Endothelial cell of umbilical vein (primary cell): ENCODE measurements around the gene PRR16. TPM values are rescaled to one million over a fixed set of nuclear protein-coding genes. Genes with fewer than 3 reads are reported as not detected.

Source experiments
- BruUV-seq: library from RNA; stranded (reverse); fragments of 400-500 nt; replicated peaks from 2 replicates; lab custom pipeline; 2021; lab: Mats Ljungman, UMichigan
- CTCF ChIA-PET: fragments of 300-600, 350-600 bp; sonication (Branson Sonifier 250); formaldehyde crosslinking; loops from one replicate; lab custom pipeline; 2021; ENCODE audit warnings: antibody characterized with exemption, inconsistent platforms; lab: Charles Lee
- POLR2A ChIA-PET: fragments of 300-600, 350-600 bp; sonication (Branson Sonifier 250); formaldehyde crosslinking; loops from one replicate; lab custom pipeline; 2021; ENCODE audit warnings: antibody characterized with exemption, inconsistent platforms; lab: Charles Lee
- DNase-seq: peaks from one replicate; pipeline ENCODE4 v3.0.0-alpha.2; 2011; ENCODE audit warnings: low read depth, low spot score
- FAIRE-seq: peaks from 2 replicates; lab custom pipeline; 2011; peaks lifted over from hg19 to GRCh38; lab: Jason Lieb, UNC
- H2AFZ ChIP-seq: 2 replicates; pipeline ENCODE4 v1.6.0; 2012; ENCODE audit warnings: low read depth, low read length, control low read depth, inconsistent platforms
- H3K27ac ChIP-seq: 2 replicates; pipeline ENCODE4 v1.5.1; 2011; ENCODE audit warnings: low read depth, mild to moderate bottlenecking, control low read depth, low read length, moderate library complexity; ENCODE audit not compliant: insufficient read depth
- H3K27me3 ChIP-seq, 2 experiments: 2 replicates each; pipeline versions ENCODE4 v1.6.0 to v1.6.1; 2011; ENCODE audit warnings: low read length in 2 of 2, mixed read lengths in 1 of 2; ENCODE audit not compliant: control insufficient read depth in 2 of 2, insufficient read depth in 2 of 2
- H3K36me3 ChIP-seq, 2 experiments: 2 replicates in 1 of 2; 3 replicates in 1 of 2; pipeline ENCODE4 v1.5.1; 2011; ENCODE audit warnings: low read length in 2 of 2, mild to moderate bottlenecking in 1 of 2, moderate library complexity in 1 of 2; ENCODE audit not compliant: control insufficient read depth in 2 of 2, insufficient read depth in 2 of 2; ENCODE audit errors: extremely low read depth in 1 of 2
- H3K4me1 ChIP-seq: 3 replicates; pipeline ENCODE4 v1.5.1; 2011; ENCODE audit warnings: mild to moderate bottlenecking, low read length; ENCODE audit not compliant: control insufficient read depth, insufficient read depth; ENCODE audit errors: extremely low read depth
- H3K4me2 ChIP-seq: 2 replicates; pipeline ENCODE4 v1.6.1; 2011; ENCODE audit warnings: low read length, control low read depth, mixed read lengths; ENCODE audit not compliant: insufficient read depth
- H3K4me3 ChIP-seq, 3 experiments: fragments of 200-600 bp in 1 of 3; sonication (generic), shearing (Covaris generic) in 1 of 3; replicated peaks in 1 of 3; 2 replicates each; pipeline ENCODE4 v1.5.1; 2011 to 2016; ENCODE audit warnings: control low read depth in 3 of 3, low read length in 3 of 3, mild to moderate bottlenecking in 2 of 3, inconsistent platforms in 1 of 3, low read depth in 1 of 3, moderate library complexity in 1 of 3; ENCODE audit not compliant: insufficient read depth in 1 of 3
- H3K79me2 ChIP-seq: 2 replicates; pipeline ENCODE4 v1.6.0; 2012; ENCODE audit warnings: low read length, inconsistent platforms; ENCODE audit not compliant: control insufficient read depth, insufficient read depth
- H3K9ac ChIP-seq: replicated peaks from 2 replicates; pipeline ENCODE3; 2011; ENCODE audit warnings: low read length, control low read depth; ENCODE audit not compliant: insufficient read depth; ENCODE audit errors: extremely low read depth
- H3K9me1 ChIP-seq: replicated peaks from 3 replicates; pipeline ENCODE4 v1.6.0; 2011; ENCODE audit warnings: mild to moderate bottlenecking, low read length; ENCODE audit not compliant: control insufficient read depth, insufficient read depth; ENCODE audit errors: extremely low read depth
- H3K9me3 ChIP-seq: replicated peaks from 2 replicates; pipeline ENCODE4 v1.5.1; 2012; ENCODE audit warnings: low read length, inconsistent platforms; ENCODE audit not compliant: control insufficient read depth, insufficient read depth
- H4K20me1 ChIP-seq: replicated peaks from 2 replicates; pipeline ENCODE3; 2011; ENCODE audit warnings: mild to moderate bottlenecking, low read length; ENCODE audit not compliant: control insufficient read depth, insufficient read depth; ENCODE audit errors: extremely low read depth
- CTCF ChIP-seq, 2 donors: IDR thresholded peaks; 1 replicate in 1 of 2; 2 replicates in 1 of 2; pipeline ENCODE4 v1.5.1; 2011; ENCODE audit warnings: low read length in 2 of 2, mild to moderate bottlenecking in 2 of 2, moderate library complexity in 2 of 2, control low read depth in 1 of 2, inconsistent platforms in 1 of 2, low read depth in 1 of 2; ENCODE audit not compliant: insufficient read depth in 1 of 2; ENCODE audit errors: extremely low read depth in 1 of 2
- EZH2 ChIP-seq: IDR thresholded peaks from 2 replicates; pipeline ENCODE4 v1.6.1; 2012; ENCODE audit warnings: borderline replicate concordance, low read depth, mild to moderate bottlenecking, moderate library complexity, low read length, inconsistent platforms; ENCODE audit not compliant: severe bottlenecking
- FOS ChIP-seq: IDR thresholded peaks from 2 replicates; pipeline ENCODE4 v1.6.1; 2011; ENCODE audit warnings: mild to moderate bottlenecking, low read length, moderate library complexity, borderline replicate concordance; ENCODE audit not compliant: insufficient read depth
- GATA2 ChIP-seq: IDR thresholded peaks from 2 replicates; pipeline ENCODE4 v1.7.0; 2011; ENCODE audit warnings: low read depth, mild to moderate bottlenecking, moderate library complexity, mixed read lengths, low read length; ENCODE audit not compliant: insufficient read length, insufficient read depth
- JUN ChIP-seq: IDR thresholded peaks from 2 replicates; pipeline ENCODE4 v1.6.1; 2011; ENCODE audit warnings: borderline replicate concordance, low read depth; ENCODE audit not compliant: insufficient read length, insufficient read depth
- MAX ChIP-seq: IDR thresholded peaks from 2 replicates; pipeline ENCODE4 v1.6.1; 2011; ENCODE audit not compliant: insufficient read depth, insufficient read length
- MYC ChIP-seq: IDR thresholded peaks from one replicate; pipeline ENCODE4 v1.6.1; 2011; ENCODE audit warnings: mild to moderate bottlenecking, low read depth, low read length
- POLR2A ChIP-seq: IDR thresholded peaks from 2 replicates; pipeline ENCODE4 v1.6.1; 2012; ENCODE audit warnings: low read depth, mild to moderate bottlenecking, control low read depth, low read length
- POLR2AphosphoS5 ChIP-seq: IDR thresholded peaks from 2 replicates; pipeline ENCODE4 v1.6.1; 2012; ENCODE audit warnings: low read depth, mild to moderate bottlenecking, control low read depth, low read length, moderate library complexity; ENCODE audit not compliant: insufficient read depth
- dilution Hi-C: fragments of 300-500 bp; cut with MboI; formaldehyde crosslinking; loops from one replicate; pipeline ENCODE4 v1.15.0; 2019; ENCODE audit warnings: low sequenced_read_pairs; ENCODE audit not compliant: extremely low pct_ligation_motif_present
- intact Hi-C: fragments of 100-400 bp; cut with micrococcal nuclease; formaldehyde crosslinking; loops from one replicate; pipeline ENCODE4 v1.10.0; 2022
- polyA plus RNA-seq, 4 experiments: library from polyadenylated mRNA; depleted of rRNA in 3 of 4; stranded (reverse) in 3 of 4; unstranded in 1 of 4; fragments of >200 nt; gene quantifications; 2 replicates each; pipeline versions ENCODE4 v1.2.1 to v1.2.3, GENCODE V29; 2011 to 2012; ENCODE audit warnings: missing spikeins in 1 of 4
- total RNA-seq: library from RNA; stranded (reverse); gene quantifications from 2 replicates; pipeline ENCODE4 v1.2.3, GENCODE V29; 2021

Gene PRR16
- total and polyA plus RNA-seq, 2 donors (not counting 3 experiments of a cell fraction or from before 2014, with no cell fraction given), result 0.91 to 1.2 TPM

GRCh38 chr5:120509053-120509452 lies 45.0 kb downstream of the PRR16 start:
- no peak overlapping the region for H2AFZ ChIP-seq
- peaks cover 2% of the 10 kb centered on the region for H4K20me1 ChIP-seq
- H3K27me3 ChIP-seq, result no peaks in the 10 kb centered on the region
- intact Hi-C loops, result no loop called here
- DNase-seq (no peak), FAIRE-seq (no peak)
- CTCF ChIA-PET, result no interaction called here
- H3K4me1 ChIP-seq, result no peaks in the 10 kb centered on the region
- no peaks in the 10 kb centered on the region for H3K36me3 ChIP-seq
- TF ChIP-seq MYC (no peak), CTCF (IDR thresholded peaks at IDR 0.05; ENCODE audit: extremely low read depth in 1 of 2, insufficient read depth in 1 of 2, low read depth in 1 of 2, low read length in 2 of 2) (no peak), EZH2 (no peak), GATA2 (no peak), POLR2AphosphoS5 (no peak), JUN (no peak), MAX (no peak), POLR2A (no peak), FOS (no peak)
- H3K79me2 ChIP-seq, result no peaks in the 10 kb centered on the region
- no peak overlapping the region for H3K4me2 ChIP-seq
- dilution Hi-C loops, result no loop called here
- POLR2A ChIA-PET, result interaction anchor here (0.6 kb wide), 1 partner anchor 439 kb away, joined by 6 read pairs; no protein-coding TSS in a partner anchor
- no peak overlapping the region for H3K9ac ChIP-seq
- H3K27ac ChIP-seq, result no peak overlapping the region
- H3K9me1 ChIP-seq, result no peaks in the 10 kb centered on the region
- H3K4me3 ChIP-seq, result no peak overlapping the region
- no TSS peak for BruUV-seq
- H3K9me3 ChIP-seq, result no peaks in the 10 kb centered on the region
